DMS153 treated with DMSO at 0.1 percent for 48 hours (cell line): ENCODE data around the gene SYT8.
"Not testable (repeated sequence)": the region's sequence is repeated elsewhere in the genome, so short reads cannot be mapped to it uniquely, and the experiment has no call there.

Experiments
- DNase-seq: peaks from one replicate; lab custom pipeline; 2025; ENCODE audit not compliant: unreplicated experiment; lab: John Stamatoyannopoulos, UW

SYT8 gene

DNA sequence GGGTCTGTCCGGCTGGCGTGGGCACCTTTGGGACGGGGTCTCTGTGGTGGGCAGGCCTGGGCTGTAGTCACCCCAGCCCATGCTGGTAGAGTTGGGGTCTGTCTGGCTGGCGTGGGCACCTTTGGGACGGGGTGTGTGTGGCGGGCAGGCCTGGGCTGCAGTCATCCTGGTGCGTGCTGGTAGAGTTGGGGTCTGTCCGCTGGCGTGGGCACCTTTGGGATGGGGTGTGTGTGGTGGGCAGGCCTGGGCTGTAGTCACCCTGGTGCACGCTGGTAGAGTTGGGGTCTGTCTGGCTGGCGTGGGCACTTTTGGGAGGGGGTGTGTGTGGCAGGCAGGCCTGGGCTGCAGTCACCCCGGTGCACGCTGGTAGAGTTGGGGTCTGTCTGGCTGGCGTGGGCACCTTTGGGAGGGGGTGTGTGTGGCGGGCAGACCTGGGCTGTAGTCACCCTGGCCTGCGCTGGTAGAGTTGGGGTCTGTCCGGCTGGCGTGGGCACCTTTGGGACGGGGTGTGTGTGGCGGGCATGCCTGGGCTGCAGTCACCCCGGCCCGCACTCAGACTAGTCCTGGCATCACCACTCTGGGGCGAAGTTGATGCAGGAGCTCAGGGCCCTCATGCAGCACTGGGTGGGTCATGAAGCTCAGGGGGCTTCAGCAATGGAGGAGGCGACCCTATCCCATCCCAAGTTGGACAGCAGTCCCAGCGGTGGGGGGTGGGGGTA, 37.6 kb downstream of the SYT8 start:
- no peak for DNase-seq

DNA sequence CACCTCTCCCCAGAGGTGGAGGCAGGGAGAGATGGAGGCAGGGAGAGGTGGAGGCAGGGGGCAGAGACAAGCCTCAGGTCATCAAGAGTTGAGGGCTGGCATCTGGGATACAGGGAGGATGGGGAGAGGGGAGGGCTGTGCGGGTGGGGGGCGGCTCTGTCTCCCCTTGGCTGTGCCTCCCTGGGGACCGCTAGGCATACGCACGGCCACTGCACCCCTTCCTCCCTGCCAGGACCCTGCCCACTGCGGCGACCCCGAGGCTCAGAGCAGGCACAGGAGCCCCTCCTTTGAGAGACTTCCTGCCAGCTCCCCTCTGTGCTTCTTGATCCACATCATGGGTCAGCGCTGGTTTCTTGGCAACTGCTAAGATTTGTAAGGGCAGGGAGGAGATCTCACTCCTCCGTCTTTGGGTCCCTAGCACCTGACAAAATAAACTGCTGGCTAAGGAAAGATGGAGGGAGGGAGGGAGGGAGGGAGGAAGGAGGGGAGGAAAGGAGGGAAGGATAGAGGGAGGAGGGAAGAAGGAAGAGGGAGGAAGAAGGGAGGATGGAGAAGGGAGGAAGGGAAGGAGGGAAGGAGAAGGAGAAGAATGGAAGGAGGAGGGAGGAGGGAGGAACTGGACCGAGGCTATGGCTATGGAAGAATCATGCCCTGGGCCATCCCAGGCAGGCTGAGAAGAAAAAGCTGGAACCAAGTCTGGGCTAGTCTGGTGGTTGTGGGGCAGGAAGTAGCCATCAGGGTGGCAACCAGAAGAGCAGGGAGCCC, 38.4 kb downstream of the SYT8 start:
- DNase-seq, result no peak

DNA sequence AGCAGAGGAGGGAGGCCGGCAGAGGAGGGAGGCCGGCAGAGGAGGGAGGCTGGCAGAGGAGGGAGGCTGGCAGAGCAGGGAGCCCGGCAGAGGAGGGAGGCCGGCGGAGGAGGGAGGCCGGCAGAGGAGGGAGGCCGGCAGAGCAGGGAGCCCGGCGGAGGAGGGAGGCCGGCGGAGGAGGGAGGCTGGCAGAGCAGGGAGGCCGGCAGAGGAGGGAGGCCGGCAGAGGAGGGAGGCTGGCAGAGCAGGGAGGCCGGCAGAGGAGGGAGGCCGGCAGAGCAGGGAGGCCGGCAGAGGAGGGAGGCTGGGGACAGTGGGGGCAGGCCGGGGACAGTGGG, 39.0 kb downstream of the SYT8 start:
- DNase-seq, result not testable (repeated sequence)

DNA sequence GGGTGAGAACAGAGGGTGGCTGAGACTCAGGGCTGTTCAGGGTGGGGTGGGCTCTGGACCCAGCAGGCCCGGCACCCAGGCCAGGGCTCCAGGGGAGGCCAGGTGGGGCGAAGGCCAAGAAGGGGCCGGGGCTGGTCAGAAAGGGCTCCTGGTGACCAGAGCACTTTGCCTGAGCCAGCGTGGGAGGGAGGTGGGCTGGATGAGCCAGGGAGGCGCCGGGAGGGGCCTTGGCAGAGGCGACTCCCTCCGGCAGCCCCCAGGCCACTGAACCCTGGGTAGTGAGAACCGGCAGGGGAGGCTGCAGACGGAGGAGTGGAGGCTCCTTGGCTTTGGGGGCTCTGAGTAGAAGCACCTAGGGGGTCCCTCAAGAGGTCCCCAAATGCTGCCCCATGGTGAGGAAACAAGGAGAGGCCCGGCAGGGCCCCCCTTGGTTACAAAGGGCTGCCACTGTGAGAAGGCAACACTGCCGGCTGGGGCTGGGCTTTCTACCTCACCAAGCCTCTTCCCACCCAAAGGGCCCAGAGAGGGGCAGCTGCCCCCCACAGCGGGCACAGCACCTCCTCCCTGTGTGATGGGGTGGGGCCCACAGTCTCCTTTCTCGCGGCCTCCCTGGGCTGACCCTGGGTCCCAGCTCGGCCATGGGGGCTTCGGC, 39.8 kb downstream of the SYT8 start:
- DNase-seq, result not testable (repeated sequence)

DNA sequence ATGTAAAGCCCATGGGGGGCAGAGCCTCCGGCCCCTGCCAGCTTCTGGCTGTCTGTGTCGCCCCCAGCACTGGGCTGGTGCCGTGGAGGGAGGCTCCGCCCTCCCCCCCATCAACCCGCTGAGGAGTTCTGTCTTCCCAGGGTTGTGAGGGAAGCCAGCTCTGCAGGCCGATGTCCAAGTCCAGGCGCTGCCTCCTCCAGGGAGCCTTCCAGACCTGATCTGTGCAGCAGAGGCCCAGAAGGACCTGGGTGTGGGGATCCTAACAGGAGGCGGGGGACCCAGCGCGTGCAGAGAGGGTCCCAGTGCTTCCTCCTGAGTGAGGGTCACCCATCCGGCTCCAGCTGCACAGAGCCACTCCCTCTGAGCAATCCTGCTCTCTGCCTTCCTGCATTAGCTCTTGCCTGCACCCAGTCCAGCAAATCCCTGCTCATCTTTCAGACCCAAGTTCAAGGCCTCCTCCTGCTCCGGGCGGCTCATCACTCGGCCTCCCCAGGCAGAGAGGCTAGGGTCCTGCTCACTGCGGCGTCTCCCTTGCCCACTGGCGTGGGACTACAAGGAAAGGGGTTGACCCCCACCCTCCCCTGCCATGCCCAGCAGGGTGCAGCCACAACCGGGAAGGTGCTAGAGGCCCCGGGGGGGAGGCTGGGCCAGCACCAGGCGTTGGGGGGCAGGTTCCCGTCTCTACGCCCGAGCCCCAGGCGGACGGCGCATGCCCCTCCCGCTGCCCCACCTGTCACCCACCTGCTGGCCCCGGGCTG, 40.5 kb downstream of the SYT8 start:
- DNase-seq, result no peak

DNA sequence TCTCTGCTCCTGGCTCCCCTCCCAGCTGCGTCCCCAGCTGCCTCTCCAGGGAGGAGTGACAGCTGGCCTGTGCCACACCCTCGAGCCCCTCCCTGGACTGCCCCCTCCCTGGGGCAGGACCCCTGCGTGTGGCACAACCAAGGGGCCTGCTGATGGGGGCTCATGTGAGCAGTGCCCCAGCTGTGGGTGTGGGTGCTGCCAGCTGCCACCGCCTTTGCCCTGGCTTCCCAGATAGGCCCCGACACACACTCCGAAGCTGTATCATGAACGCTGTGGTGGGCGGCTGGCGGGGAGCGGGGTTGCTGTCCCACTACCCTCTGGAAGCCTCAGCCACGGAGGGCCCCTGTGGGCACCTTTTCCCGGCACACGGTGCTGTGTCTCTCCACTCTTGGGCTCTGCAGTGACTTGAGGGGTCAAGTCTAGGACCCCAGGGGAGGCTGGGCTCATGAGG, 41.1 kb downstream of the SYT8 start:
- not testable (repeated sequence) for DNase-seq

DNA sequence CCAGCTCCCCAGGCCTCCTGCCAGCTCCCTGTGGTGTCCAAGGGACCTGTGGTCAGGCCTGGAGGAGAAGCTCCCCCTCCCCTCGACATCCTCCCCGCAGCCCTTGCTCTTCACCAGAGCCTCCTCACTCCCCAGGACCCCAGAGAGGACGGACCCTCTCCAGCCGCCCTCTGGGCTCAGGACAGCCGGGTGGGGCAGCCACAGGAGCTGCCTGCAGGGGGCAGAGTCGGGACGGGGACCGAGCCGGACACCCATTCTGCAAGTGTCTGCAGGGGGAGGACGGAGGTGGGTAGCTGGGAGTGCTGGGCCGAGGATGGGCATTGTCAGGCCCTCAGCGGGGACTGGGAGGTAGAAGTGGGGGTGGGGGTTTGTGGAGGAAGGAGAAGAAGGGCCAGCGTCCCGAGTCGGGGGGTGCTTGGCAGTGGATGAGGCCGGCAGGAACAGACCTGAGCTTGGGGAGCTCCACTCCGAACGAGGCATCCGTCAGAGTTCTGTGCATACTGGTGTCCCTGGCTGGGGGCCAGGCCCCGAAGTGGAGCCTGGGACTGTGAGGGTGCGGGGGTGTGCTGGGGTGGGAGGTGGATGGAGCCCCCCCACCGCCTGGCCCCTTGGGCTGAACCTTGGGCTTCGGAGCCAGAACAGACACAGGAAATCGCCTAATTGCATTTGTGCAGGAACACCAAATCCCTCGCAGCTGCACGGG, 41.7 kb downstream of the SYT8 start:
- DNase-seq, result no peak

DNA sequence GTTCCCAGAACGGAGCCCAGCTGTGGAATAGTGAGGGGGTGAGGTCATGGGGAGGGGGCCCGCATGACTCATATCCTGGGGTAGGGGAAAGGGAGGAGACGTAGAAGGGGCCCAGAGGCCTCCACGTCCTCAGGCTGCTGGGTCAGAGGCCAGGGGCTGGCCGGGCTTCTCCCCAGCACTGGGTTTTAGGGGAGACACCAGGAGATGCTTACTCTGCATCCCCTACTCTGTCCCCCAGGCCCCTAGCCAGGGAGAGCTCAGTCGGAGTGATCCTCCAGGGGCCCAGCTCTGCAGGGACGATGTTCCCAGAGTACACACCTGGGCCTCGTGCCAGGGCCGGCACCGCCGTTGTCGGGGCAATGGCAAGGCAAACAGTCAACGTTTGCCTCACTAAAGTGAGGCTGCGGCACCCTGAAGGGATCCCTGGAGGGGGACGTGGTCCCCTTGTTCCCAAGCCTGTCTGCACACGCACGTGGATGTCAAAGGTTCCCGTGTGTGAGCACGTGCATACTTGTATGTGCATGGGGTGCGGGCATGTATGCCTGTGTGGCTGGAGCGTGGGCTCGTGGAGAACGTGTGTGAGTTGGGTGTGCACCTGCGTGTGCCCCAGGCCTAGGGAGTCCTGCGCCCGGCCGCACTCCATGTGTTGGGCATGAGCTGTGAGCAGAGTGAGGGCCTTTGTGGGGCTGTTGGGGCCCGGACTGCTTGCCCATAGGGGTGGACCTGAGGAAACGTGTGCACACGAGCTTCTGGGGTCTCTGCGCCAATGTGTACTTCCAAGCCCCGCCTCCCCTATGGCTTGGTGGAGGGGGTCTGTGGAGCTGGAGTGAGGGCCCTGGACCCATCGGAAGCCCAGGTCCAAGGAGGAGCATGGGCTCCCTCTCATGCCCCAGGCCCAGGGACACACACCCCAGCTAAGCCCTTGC, 42.7 kb downstream of the SYT8 start:
- DNase-seq, result peak; percentile 46

DNA sequence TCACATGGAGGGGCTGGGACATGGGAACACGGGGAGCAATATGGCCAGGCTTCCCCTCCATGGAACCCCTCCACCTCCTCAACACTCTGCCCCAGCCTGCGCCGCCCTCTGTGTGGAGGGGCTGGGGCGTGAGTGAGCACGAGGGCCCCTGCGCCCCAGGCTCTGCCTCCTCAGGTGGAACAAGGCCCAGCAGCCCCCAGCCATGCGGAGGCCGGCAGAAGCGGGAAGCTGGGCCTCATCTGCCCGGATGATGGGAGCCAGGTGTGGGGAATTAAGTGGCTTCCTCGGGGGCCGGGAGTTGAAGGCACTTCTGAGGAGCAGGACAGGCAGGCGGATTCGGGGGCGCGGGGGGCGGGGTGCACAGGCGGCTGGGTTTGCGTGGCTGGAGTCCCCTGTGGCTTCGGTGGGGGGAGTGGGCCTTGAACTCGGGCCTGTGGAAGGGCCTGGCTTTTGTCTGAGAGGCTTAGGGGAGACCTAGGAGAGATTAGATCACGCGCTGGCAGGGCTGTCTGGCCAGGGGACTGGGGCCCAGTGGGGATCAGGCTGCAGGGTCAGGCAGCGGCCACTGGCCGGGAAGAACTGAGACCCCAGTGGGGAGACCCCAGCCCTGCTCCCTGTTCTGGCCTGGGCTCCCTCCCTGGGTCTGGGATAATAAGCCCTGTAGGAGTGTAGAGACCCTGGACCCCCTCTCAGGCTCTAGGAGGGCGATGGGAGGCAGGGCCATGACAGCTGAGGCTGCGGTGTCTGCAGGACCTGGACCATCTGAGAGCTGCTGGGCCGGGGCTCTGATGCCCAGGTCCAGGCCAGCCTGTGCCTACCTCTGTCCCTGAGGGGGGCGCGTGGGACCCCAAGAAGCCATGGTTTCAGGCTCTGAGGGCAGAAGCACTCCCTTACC, 43.6 kb downstream of the SYT8 start:
- DNase-seq, result no peak

DNA sequence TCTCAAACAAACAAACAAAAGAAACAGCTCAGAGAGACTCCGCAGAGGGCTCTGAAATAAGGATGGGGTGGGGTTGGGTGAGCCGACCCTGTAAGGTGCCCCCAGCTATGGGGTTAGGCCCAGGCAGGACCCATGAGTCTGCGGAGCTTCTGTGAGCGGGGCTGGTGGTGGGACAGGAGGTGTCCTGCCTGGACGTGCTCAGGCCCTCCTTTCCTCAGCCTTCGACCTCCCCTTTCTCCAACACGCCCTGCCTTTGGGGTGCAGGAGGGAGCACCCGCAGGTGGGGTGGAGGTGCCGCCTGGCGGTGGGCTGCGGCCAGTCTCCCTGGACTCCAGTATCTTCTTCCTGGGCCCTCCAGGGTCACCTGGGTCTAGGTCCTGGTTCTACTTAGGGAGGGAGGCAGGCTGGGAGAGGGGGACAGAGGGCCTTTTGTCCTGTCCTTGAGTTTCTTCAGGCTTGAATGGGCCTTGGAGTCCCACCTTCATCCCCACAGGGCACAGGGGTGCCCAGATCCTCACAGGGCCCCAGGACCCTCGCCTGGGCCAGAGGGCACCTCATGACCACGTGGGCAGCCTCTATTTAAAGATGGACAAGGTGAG, 44.7 kb downstream of the SYT8 start:
- no peak for DNase-seq

DNA sequence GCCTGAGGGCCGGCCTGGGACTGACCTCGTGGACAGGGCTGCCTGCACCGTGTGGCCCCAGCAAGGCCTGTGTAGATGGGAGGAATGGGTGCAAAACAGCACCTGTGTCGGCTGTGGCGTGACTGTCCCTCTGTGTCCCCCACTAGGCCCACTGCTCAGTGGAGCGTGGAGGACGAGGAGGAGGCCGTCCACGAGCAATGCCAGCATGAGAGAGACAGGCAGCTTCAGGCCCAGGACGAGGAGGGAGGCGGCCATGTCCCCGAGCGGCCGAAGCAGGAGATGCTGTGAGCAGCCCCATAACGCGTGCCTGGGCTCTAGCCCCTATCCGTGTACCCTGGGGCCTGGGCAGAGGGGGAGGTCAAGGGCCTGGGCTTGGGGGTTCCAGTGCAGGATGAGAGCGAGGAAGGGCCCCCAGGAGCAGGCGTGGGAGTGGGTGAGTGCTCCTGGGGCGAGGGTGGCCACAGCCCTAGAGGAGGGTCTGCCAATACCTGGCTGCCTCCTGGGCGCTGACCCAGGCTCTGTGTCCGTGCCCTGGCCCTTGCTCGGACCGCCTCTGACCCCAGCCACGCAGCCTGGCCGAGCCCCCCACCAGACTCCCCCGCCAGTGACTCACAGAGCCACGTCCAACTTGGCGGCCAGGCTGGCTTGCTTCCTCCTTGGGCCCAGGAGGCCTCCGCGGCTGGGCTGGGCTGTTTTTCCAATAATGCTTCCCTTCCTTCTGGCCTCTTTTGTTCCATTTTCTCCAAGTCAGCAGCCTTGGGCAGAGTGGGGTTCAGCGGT, 45.3 kb downstream of the SYT8 start:
- DNase-seq, result no peak

DNA sequence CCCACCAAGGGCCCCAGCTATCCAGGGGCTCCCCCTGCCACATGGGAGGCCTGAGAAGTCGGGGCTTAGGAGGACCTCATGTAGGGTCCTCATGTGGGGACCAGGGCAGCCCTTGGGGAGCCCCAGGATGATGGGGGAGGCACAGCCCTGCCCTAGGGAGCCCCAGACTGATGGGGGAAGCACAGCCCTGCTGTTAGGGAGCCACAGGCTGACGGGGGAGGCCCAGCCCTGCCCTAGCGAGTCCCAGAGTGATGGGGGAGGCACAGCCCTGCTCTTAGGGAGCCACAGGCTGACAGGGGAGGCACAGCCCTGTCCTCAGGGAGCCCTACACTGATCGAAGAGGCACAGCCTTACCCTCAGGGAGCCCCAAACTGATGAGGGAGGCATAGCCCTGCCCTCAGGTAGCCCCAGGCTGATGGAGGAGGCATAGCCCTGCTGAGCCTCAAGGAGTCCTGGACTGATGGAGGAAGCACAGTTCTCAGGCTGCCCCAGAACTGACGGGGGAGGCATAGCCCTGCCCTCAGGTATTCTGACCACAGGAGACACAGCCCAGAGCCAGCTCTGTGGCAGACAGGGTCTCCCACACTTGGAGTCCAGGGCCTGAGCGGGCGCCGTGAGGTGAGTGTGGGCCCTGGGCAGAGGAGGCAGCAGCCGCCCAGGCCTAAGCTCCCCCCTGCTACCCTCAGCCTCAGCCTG, 46.1 kb downstream of the SYT8 start:
- DNase-seq, result no peak

DNA sequence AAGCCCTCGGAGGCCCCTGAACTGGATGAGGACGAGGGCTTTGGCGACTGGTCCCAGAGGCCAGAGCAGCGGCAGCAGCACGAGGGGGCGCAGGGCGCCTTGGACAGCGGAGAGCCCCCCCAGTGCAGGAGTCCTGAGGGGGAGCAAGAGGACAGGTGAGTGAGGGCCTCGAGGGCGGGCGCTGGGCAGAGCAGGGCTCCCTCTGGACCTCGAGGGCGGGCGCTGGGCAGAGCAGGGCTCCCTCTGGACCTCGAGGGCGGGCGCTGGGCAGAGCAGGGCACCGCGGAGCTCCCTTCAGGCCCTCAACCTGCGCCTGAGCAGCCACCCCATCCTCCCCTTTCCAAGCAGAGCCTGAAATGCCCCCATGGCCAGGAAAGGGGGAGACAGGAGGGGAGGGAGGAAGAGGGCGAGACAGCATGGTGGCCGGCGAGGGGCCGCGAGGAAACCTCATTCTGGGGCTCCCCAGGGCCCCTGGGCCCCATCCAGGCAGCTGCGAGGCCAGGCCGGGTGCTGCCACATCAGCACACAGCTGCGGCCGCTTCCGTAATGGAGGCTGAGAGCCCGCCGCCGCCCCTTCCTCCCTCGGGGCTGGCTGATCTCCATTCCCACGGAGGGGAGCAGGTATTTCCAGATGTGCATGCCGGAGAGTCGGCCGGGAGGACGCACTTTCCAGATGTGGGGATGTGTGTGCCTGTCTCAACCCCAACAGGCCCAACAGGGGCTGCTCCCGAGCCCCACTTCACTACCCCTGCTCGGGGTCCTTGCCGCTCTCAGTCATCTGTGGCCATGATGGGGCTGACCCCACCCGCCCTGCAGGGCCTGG, 46.9 kb downstream of the SYT8 start:
- DNase-seq, result no peak

DNA sequence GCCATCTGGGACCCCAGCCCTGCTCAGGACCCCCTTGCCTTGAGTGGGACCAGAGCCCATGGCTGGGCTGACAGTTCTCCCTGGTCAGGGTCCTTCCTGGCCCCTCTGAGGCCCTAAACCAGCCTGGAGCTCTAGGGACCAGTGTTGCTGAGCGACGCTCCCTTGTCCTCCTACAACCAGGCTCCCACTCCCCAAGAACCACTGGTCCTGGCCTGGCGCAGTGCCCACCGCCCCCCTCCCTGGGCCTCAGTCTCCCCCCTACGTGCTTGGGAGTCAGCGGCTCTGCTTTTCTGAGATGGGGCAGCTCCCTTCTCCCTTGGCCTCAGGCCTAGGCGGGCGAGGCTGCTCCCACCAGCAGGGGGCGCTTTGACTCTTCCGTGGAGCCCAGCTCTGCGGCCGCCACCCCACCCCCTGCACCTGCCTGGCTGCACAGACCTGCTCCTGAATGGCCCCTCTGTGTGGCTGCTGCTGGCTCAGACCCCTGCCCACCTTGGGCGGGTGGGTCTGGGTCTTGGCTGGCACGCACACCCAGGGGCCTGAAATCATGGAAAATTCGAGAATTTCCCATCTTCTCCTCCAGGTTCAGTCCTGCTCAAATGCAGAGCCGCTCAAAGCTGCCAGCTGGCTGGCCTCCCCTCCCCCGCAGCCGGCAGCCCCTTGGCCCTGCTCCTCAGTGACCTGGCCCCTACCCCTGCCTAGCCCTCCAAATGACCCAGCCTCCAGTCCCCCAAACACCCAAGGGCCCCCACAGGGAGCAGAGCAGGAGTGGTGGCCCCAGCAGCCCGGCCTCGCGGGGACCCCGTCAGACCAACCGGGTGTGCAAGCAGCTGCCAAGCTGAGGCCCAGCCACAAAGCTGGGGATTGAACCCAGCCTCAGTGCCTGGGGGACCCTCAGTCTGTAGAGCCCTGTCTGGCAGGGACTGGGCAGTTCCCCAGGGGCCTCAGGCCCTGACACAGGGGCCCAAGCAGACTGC, 47.8 kb downstream of the SYT8 start:
- DNase-seq, result peak; percentile 53
